ENCODE measurements around the gene MAIP1.

DNA sequence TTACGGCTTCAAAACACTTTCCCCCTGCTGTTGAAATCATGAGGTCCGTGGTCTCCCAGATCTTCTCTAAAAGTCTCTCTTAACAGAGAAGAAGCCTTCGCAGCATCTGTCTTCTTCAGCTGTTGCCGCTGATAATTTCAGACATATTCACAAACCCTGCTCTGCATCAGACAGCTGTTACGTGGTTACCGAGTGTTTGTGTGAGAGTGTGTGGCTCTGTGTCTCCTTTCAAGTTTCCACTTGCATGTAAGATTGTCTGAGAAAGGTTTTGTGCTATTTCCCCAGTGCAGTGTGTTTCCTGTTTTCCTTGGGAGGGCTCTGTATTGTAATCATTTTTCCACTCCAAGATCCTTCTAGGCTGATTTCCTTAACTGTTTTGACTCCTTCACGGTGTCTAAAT lies 32.8 kb downstream of the MAIP1 start:
- TF ChIP-seq, protein P1, sequence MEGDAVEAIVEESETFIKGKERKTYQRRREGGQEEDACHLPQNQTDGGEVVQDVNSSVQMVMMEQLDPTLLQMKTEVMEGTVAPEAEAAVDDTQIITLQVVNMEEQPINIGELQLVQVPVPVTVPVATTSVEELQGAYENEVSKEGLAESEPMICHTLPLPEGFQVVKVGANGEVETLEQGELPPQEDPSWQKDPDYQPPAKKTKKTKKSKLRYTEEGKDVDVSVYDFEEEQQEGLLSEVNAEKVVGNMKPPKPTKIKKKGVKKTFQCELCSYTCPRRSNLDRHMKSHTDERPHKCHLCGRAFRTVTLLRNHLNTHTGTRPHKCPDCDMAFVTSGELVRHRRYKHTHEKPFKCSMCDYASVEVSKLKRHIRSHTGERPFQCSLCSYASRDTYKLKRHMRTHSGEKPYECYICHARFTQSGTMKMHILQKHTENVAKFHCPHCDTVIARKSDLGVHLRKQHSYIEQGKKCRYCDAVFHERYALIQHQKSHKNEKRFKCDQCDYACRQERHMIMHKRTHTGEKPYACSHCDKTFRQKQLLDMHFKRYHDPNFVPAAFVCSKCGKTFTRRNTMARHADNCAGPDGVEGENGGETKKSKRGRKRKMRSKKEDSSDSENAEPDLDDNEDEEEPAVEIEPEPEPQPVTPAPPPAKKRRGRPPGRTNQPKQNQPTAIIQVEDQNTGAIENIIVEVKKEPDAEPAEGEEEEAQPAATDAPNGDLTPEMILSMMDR (IDR thresholded peaks at IDR 0.05): no peak
- TF ChIP-seq POLR2A (IDR thresholded peaks at IDR 0.05): no peak
